UCSD-AML1 (cell line): ENCODE data around the gene SLAMF6.

Source experiments
- DNase-seq: peaks from one replicate; lab custom pipeline; 2025; ENCODE audit not compliant: unreplicated experiment; lab: John Stamatoyannopoulos, UW

SLAMF6 gene

DNA sequence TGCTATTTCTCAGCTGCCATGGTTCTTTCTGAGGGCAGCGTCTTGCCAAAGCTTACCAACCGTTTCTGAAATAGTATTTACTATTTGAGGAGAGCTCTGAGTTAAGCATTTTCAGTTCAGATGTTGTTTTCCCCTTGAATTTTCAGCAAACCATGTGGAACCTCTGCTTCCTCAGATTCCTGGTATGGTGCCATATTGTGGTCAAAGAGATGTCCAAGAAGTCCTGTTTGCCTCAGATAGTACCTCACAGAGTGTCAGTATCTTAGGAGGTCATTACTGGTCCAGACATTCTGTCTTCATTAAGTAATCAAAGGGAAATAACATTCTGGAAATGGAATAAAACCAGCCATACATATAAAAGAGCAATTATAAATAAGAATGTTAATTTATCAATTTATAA, 86.1 kb downstream of the SLAMF6 start:
- DNase-seq, result no peak
